Sigmoid colon (tissue), 7 donors: ENCODE results near the gene MITF. TPM values are rescaled to one million over a fixed set of nuclear protein-coding genes. Genes with fewer than 3 reads are reported as not detected.

Source experiments
- DNase-seq: peaks from one replicate; pipeline ENCODE4 v3.0.0-alpha.2; 2019
- H3K27ac ChIP-seq, 4 donors: fragments of 200-600 bp; sonication (generic); one replicate each; pipeline ENCODE4 v1.5.1; 2016 to 2019; ENCODE audit warnings: mild to moderate bottlenecking in 1 of 4
- H3K27me3 ChIP-seq, 3 donors: fragments of 200-600 bp; sonication (generic); one replicate each; pipeline ENCODE4 v1.5.1; 2019; ENCODE audit warnings: mild to moderate bottlenecking in 1 of 3
- H3K36me3 ChIP-seq, 4 donors: fragments of 200-600 bp; sonication (generic); one replicate each; pipeline ENCODE4 v1.5.1; 2016 to 2019
- H3K4me1 ChIP-seq, 4 donors: fragments of 200-600 bp; sonication (generic); one replicate each; pipeline ENCODE4 v1.5.1; 2017 to 2019
- H3K4me3 ChIP-seq, 4 donors: fragments of 200-600 bp; sonication (generic); one replicate each; pipeline ENCODE4 v1.5.1; 2017 to 2019; ENCODE audit warnings: mild to moderate bottlenecking in 2 of 4, moderate library complexity in 1 of 4
- H3K9me3 ChIP-seq, 4 donors: fragments of 200-600 bp in 3 of 4; sonication (generic) in 3 of 4; one replicate each; pipeline versions ENCODE4 v1.5.1 to v1.6.1; 2013 to 2019
- EP300 ChIP-seq, 4 donors: sonication (generic); formaldehyde crosslinking; IDR thresholded peaks; one replicate each; pipeline ENCODE4 v1.6.1; 2017; ENCODE audit warnings: antibody characterized with exemption in 4 of 4
- POLR2A ChIP-seq, 2 donors: fragments of 450-650 bp; IDR thresholded peaks; one replicate each; pipeline ENCODE4 v1.6.1; 2016; ENCODE audit warnings: antibody characterized with exemption in 2 of 2, mild to moderate bottlenecking in 2 of 2, moderate library complexity in 2 of 2
- POLR2AphosphoS5 ChIP-seq, 4 donors: sonication (generic); formaldehyde crosslinking; IDR thresholded peaks; one replicate each; pipeline ENCODE4 v1.6.1; 2017; ENCODE audit warnings: antibody characterized with exemption in 4 of 4
- WGBS, 2 donors: extraction: QIAGEN DNeasy Blood & Tissue Kit; methylation state at CpG; one replicate each; pipeline ENCODE4 v1.1.7; 2013; 5-methylcytosine and 5-hydroxymethylcytosine counted together
- intact Hi-C: fragments of 100-400 bp; cut with DNase I; formaldehyde crosslinking; loops from one replicate; pipeline ENCODE4 v1.15.1; 2023
- polyA plus RNA-seq, 3 donors: library from polyadenylated mRNA; stranded (reverse); fragments of 200-250 nt; gene quantifications; one replicate each; pipeline ENCODE4 v1.2.3, GENCODE V29; 2013
- total RNA-seq, 4 donors: library from RNA; depleted of rRNA; stranded (reverse); fragments of >200 nt; gene quantifications; one replicate each; pipeline ENCODE4 v1.1.0, GENCODE V29; 2016
- TF ChIP-seq, protein P1 (sequence below), 4 experiments: fragments of 450-650 bp in 3 of 4; fragments of 200-600 bp in 1 of 4; IDR thresholded peaks; one replicate each; pipeline ENCODE4 v1.5.1; 2016 to 2019; ENCODE audit warnings: antibody characterized with exemption in 4 of 4, mild to moderate bottlenecking in 3 of 4, moderate library complexity in 2 of 4
- donor health status: healthy with polysubstance abuse.
- donor health status: Bipolar disorder and iron deficiency.
- donor health status: healthy.

MITF gene
- total and polyA plus RNA-seq, 7 donors: 2.1 to 73.2 (median 65.4) TPM

DNA sequence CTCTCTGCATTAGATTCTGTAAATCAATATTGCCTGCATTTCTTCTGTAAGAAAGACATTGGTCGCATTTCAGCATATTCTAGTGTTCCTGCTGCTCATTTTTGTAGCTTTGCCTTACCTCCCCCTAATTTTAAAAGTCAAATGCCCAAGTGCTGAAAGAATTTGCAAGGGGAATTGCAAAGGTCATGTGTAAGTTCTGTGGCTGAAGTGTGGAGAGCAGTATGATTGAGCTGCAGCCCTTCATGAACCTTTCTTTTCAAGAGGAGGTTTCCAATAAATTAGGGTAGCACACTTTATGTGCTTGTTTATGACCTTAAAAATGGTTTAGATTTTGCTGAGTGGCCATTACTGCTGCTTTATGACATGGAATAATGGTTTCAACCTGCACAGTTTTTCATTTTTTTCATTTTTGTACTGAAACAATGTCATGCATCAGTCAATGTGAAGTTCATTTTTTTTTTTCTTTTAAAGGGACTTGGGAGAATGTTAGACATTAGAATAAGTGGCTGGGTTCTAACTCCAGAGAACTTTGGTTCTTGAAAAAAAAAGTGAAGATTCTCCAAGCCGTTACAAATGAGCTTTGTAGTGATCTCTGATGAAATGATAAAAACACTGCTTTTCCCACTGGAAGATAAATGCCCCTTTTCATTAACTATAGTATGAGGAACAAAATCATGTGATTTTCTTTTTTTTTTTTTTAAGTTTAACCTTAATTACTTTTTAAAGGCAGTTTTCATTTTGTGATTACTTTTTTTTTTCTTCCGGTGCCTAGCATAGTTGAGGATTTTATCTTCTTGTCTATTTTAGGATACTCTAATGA is 99.6 kb downstream of the MITF start:
- H3K9me3 ChIP-seq: no peaks in the 10 kb centered on the region
- DNase-seq: no peak
- no peaks in the 10 kb centered on the region for H3K36me3 ChIP-seq
- no peak overlapping the region for H3K4me3 ChIP-seq
- H3K27me3 ChIP-seq: no peaks in the 10 kb centered on the region
- intact Hi-C loops: no loop called here
- no peak overlapping the region for H3K27ac ChIP-seq
- WGBS, 2 donors: 85 to 89% methylated on average over 3 of the region's 3 CpGs
- H3K4me1 ChIP-seq: peaks cover 0 to 61% (median 37%) of the 10 kb centered on the region in 4 donors
- TF ChIP-seq, protein P1, sequence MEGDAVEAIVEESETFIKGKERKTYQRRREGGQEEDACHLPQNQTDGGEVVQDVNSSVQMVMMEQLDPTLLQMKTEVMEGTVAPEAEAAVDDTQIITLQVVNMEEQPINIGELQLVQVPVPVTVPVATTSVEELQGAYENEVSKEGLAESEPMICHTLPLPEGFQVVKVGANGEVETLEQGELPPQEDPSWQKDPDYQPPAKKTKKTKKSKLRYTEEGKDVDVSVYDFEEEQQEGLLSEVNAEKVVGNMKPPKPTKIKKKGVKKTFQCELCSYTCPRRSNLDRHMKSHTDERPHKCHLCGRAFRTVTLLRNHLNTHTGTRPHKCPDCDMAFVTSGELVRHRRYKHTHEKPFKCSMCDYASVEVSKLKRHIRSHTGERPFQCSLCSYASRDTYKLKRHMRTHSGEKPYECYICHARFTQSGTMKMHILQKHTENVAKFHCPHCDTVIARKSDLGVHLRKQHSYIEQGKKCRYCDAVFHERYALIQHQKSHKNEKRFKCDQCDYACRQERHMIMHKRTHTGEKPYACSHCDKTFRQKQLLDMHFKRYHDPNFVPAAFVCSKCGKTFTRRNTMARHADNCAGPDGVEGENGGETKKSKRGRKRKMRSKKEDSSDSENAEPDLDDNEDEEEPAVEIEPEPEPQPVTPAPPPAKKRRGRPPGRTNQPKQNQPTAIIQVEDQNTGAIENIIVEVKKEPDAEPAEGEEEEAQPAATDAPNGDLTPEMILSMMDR (IDR thresholded peaks at IDR 0.05): no peak
- TF ChIP-seq POLR2A (IDR thresholded peaks at IDR 0.05) (no peak), EP300 (IDR thresholded peaks at IDR 0.05) (no peak), POLR2AphosphoS5 (IDR thresholded peaks at IDR 0.05) (no peak)

- H3K27me3 ChIP-seq: no peaks in the 10 kb centered on the region
- no peaks in the 10 kb centered on the region for H3K9me3 ChIP-seq
- 72 to 74% methylated on average over 5 of the region's 5 CpGs for WGBS, 2 donors
- TF ChIP-seq POLR2AphosphoS5 (IDR thresholded peaks at IDR 0.05): no peak
- H3K4me1 ChIP-seq: peaks cover 0 to 63% (median 29%) of the 10 kb centered on the region in 4 donors
- no peaks in the 10 kb centered on the region for H3K36me3 ChIP-seq
- H3K27ac ChIP-seq: no peak overlapping the region
- no peak for DNase-seq
- H3K4me3 ChIP-seq: no peak overlapping the region
- intact Hi-C loops: no loop called here
Measured at GRCh38 chr3:69842351-69842750, 103.1 kb downstream of the MITF start.

DNA sequence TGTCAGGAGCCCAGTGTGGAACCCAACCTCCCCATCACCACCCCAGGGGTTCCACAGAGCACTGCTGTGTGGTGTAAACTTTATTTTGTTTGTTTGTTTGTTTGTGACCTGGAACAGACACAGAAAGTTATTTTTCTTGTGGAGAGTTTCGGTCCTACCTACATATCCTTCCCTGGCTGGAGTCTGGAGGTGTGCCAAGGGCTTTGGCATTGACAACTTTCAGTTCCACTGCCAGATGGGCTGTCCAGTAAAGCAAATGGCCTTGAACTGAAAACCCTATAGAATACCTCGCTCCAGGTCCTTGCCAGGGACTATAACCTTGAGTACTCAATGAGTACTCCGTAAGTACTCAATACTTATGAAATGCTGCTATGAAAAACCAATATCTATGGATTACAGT is 103.5 kb downstream of the MITF start:
- Histone ChIP-seq H3K27me3 (no peaks in the 10 kb centered on the region), H3K9me3 (no peaks in the 10 kb centered on the region), H3K4me1 (peaks cover 0 to 63% (median 27%) of the 10 kb centered on the region in 4 donors), H3K27ac (no peak overlapping the region), H3K4me3 (no peak overlapping the region), H3K36me3 (no peaks in the 10 kb centered on the region)
- TF ChIP-seq EP300 (IDR thresholded peaks at IDR 0.05) (no peak), POLR2AphosphoS5 (IDR thresholded peaks at IDR 0.05) (no peak), POLR2A (IDR thresholded peaks at IDR 0.05) (no peak)
- TF ChIP-seq, protein P1 (IDR thresholded peaks at IDR 0.05): no peak
- 67 to 84% methylated on average over 3 of the region's 3 CpGs for WGBS, 2 donors
- intact Hi-C loops: no loop called here
- DNase-seq: no peak

DNA sequence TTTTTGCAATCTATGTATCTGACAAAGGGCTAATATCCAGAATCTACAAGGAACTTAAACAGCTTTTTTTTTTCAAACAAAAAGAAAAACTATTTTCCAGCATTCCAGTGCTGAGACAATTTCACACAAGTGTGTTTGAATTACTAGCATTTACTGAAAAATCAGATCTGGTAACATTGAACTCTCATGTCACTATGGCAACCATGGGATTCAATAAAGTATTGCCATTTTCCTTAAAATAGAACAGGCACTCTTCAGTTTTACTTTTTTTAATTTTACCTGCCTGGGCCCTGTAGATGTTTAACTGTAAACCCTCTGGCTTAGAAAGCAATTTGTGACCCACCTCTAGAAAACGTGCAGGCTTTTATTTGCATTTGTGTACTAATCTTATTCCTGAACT is 105.4 kb downstream of the MITF start:
- Histone ChIP-seq H3K27me3 (no peaks in the 10 kb centered on the region), H3K9me3 (no peaks in the 10 kb centered on the region), H3K27ac (no peak overlapping the region), H3K36me3 (no peaks in the 10 kb centered on the region), H3K4me3 (no peak overlapping the region), H3K4me1 (peaks cover 0 to 54% (median 16%) of the 10 kb centered on the region in 4 donors)
- WGBS, 2 donors: 49 to 59% methylated on average over 1 of the region's 1 CpG
- intact Hi-C loops: no loop called here
- DNase-seq: no peak
- TF ChIP-seq, protein P1 (IDR thresholded peaks at IDR 0.05): no peak
- TF ChIP-seq EP300 (IDR thresholded peaks at IDR 0.05) (no peak), POLR2AphosphoS5 (IDR thresholded peaks at IDR 0.05) (no peak), POLR2A (IDR thresholded peaks at IDR 0.05) (no peak)

DNA sequence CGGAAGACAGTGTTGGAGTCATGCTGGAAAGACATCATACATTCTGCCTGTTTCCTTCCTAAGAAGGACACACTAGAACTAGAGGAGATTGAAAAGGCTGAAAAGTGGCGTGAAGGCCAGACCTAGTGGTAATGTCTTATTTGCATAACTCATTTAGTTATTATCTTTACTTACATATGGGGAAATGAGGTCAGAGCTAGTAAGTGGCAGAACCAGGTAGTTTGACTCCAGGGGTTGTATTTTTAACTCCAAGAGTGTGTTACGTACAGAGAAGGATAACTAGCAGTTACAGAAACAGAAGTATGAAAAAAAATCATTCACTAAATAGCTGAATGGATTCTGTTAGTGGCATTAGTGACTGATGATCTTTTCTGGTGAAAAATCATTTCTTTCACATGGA is 108.0 kb downstream of the MITF start:
- WGBS, 2 donors: 90 to 94% methylated on average over 3 of the region's 3 CpGs
- TF ChIP-seq POLR2A (IDR thresholded peaks at IDR 0.05) (no peak), EP300 (IDR thresholded peaks at IDR 0.05) (no peak), POLR2AphosphoS5 (IDR thresholded peaks at IDR 0.05) (no peak)
- TF ChIP-seq, protein P1 (IDR thresholded peaks at IDR 0.05): no peak
- intact Hi-C loops: no loop called here
- Histone ChIP-seq H3K27ac (peak overlapping the region in 1 of 4 donors; percentile 9), H3K4me3 (no peak overlapping the region), H3K36me3 (no peaks in the 10 kb centered on the region), H3K4me1 (peaks cover 0 to 48% (median 13%) of the 10 kb centered on the region in 4 donors), H3K27me3 (no peaks in the 10 kb centered on the region), H3K9me3 (no peaks in the 10 kb centered on the region)
- DNase-seq: no peak
